ENCODE measurements around the gene SRXN1.

Gene SRXN1

DNA sequence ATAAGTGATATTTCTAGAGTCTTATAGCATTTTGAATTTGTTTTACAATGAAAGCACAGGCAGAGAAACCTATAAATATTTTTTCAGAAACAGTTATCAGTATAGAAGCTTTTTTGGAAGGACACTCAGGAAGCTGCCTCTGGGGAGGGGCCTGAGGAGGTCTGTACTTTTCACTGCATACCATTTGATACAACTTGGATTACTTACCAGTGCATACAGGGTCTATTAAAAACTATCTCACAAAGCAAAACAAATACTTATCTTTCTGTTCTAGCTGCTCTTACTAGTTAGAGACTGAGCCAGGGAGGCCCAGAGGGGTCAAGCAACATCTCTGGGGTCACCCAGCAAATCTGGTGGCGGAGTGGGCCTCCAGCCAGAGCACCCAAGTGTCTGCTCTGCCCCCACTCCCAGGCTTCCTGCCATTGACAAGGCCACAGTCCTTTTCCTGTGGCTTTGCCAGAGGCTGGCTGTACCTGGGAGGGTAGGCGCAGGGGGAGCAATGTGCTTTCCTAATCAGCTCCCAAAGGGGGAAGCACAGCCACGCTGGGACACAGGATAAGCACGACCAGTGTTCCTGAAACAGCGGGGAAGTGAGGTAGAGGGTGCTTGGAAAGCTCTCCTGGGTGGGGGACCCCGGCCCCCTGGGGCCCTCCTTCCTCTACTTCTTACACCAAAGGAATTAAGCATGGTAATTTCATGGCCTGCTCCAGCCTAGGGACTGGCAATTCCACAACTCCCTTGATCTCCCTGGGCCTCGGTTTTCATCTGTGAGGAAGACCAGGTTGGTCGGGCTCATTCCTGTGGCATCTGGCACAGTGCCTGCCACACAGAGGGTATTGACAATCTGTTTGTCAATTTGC is 50.7 kb downstream of the SRXN1 start:
- no peak for DNase-seq

DNA sequence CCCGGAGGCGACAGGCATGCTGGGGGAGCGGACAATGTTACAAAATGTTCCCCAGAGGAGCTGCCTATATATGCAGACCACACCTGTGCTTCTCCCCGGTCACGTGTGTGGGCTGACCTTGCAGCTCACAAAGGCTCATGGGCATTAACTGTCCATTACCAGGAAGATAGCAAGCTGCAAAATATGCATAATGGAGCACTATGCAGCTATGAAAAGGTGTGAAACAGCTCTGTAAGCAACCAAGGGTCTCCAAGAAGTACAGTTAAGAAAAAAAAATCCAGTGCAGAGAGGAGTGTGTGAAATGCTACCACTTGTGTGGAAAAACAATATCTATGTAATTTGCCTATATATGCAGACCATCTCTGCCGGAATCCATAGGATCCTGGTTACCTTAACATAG is 52.3 kb downstream of the SRXN1 start:
- no peak for DNase-seq

DNA sequence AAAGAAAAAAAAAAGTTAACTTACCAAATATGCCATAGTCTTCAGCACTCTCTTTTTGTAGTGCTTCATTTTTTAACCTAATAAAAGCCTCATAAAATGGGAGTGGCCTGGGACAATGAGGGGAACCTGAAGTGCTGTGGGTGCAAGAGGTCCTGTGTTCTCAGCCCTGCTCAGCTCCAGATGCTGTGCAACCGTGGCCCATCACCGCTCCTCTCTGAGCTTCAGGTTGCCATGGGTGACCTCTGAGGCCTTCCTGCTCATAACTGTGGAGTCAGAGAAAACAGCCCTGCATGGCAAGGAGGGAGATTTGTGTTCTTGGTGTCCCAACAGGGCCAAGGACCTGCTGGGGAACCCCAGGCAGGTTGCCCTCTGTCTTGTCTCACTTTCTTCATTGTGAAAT is 52.9 kb downstream of the SRXN1 start:
- no peak for DNase-seq

DNA sequence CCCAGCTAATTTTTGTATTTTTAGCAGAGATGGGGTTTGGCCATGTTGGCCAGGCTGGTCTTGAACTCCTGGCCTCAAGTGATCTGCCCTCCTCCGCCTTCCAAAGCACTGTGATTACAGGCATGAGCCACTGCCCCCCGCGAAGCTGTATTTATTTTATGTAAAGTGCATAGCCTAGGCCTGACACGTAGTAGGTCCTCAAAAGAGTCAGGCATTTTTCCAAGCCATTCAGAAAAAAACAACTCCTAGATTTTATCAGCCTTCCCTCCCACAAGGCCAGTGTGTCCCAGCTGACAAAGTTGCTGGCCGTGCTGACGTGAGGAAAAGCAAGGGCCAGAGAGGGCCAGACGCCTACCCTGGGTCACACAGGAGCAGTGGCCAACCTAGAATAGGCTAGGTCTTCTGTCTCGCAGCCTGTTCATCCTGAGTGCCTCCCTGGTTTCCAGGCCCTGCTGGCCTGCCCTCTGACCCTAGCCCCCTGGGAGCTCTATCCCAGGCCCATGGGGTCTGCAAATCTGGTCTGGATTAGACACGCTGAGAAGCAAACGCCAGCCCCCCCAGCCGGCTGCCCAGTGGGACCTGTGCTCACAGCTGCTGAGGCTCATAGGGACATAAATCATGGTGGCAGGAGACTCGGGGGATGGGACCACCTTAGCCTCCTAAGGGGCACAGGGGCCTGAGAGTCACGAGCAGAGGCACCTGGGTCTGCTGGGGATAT is 54.7 kb downstream of the SRXN1 start:
- no peak for DNase-seq

DNA sequence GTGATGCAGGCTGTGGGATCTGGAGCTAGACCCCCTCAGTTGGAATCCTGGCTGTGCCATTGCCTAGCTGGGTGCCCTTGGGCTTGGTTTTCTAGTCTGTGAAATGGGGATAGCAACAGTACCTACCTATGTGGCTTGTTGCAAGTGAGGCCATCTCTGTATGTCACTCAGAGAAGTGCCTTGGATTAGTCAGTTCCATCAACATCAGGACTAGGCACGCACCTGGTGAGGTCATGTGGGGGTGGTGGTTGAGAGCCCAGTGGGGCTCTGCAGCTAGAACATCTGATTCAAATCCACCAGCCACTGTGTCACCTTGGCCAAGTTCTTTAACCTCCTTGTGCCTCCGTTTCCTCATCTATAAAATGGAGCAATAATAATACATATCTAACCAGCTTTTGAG is 55.4 kb downstream of the SRXN1 start:
- no peak for DNase-seq

All from activated T-cell treated with anti-CD3 and anti-CD28 coated beads for 4 hours (primary cell).